Motor neuron (in vitro differentiated cells): ENCODE data around the gene ZNF689. TPM values are rescaled to one million over a fixed set of nuclear protein-coding genes. Genes with fewer than 3 reads are reported as not detected.
A peak's percentile ranks its signal among the peaks of the same experiment; 100 is the strongest.

ENCODE experiments used
- ATAC-seq, 8 experiments: fragments of 200-7000 bp; cut with Tn5 transposase; replicated peaks in 6 of 8; 2 replicates each; pipeline ENCODE4 v1.8.0; 2021; ENCODE audit warnings: mild to moderate bottlenecking in 8 of 8, moderate library complexity in 8 of 8
- H3K27ac ChIP-seq, 2 donors: fragments of 250-450 bp; sonication (Bioruptor Pico); 2 replicates each; pipeline ENCODE4 v1.9.0; 2021; ENCODE audit warnings: antibody characterized with exemption in 2 of 2, mild to moderate bottlenecking in 2 of 2, moderate library complexity in 1 of 2
- H3K4me1 ChIP-seq, 2 donors: fragments of 250-450 bp; sonication (Bioruptor Pico); replicated peaks in 1 of 2; 2 replicates each; pipeline ENCODE4 v1.6.1; 2021; ENCODE audit warnings: antibody characterized with exemption in 2 of 2, mild to moderate bottlenecking in 2 of 2, moderate library complexity in 1 of 2
- H3K4me3 ChIP-seq, 5 donors: fragments of 250-450 bp; sonication (Bioruptor Pico); 2 replicates each; pipeline ENCODE4 v1.9.0; 2021; ENCODE audit warnings: antibody characterized with exemption in 5 of 5, mild to moderate bottlenecking in 5 of 5, moderate library complexity in 4 of 5
- WGBS, 10 experiments: fragments of 450-650 bp; shearing (Covaris generic); methylation state at CpG; one replicate each; pipeline ENCODE4 v1.0.0; 2022; 5-methylcytosine and 5-hydroxymethylcytosine counted together
- in situ Hi-C, 9 experiments: fragments of 400-800 bp; cut with MboI; loops; one replicate each; pipeline ENCODE4 v1.15.0; 2021; ENCODE audit warnings: low sequenced_read_pairs in 9 of 9, low pct_unique_long_range_greater_than_20kb in 2 of 9; ENCODE audit not compliant: unreplicated experiment in 9 of 9
- total RNA-seq, 8 experiments: library from RNA; unstranded; fragments of 300-600 nt; gene quantifications; 2 replicates each; pipeline versions ENCODE4 v1.2.3 to v1.2.4, GENCODE V29; 2022

ZNF689 gene
- total RNA-seq, 8 experiments from 2014 or later, result 6.0 to 18.7 (median 10.1) TPM

DNA sequence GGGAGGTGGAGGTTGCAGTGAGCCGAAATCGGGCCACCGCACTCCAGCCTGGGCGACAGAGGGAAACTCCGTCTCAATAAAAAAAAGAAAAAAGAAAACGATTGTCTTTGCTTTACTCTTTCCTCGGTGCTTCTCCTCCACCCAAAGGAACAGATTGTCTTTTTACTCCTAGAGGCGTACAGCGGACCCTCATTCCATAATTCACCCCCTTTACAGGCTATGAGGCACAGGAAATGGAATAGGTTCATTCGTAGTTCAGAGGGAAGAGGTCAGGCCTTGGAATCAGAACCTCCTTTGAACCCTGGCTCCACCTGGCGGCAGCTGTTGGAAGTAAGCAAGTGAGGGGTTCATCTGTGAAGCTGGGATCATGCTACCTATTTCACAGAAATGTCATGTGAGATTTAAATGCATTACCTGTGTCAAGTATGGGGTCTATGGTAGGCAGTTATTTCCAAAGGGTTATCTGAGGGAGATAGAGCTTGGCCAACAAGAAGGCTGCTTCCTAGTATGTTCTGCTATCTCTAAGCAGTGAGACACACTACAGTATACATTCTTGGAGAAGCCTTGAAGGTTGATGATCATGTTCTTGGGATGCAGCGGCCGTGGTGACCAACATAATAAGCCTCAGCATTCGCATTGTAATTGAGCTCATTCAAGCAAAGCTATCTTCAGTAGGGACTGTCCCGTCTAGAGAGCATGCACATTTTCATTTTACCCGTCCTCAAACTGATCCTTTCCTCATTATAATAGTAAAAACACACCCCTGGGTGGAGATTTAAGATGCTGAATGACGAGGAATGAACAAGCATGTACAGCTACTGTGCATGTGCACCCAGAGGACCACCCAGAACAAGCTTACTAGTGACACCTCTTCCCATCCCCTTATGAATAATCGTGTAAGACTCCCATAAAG lies 18.7 kb upstream of the ZNF689 start:
- peaks cover 3 to 7% of the 10 kb centered on the region in 2 donors for H3K4me1 ChIP-seq
- H3K27ac ChIP-seq, result peak overlapping the region in 1 of 2 donors; percentile 55
- in situ Hi-C loops, result loop anchor here in 5 of 9 experiments (25.0 kb wide), 2 partner anchors 192 to 542 kb away; partner anchors contain the start of genes DCTPP1 (in 5 of the 5), SEPHS2 (in 5 of the 5), PPP4C (in 1 of the 5) and TBX6 (in 1 of the 5)
- peak overlapping the region in 1 of 5 donors; percentile 2 for H3K4me3 ChIP-seq
- peak; percentile 77 to 94 (median 90) for ATAC-seq
- WGBS, 10 experiments, result 0 to 62% (median 22%) methylated on average over 4 to 9 of the region's 18 CpGs; no CpG with 5 or more reads in 4 of the 10 experiments

DNA sequence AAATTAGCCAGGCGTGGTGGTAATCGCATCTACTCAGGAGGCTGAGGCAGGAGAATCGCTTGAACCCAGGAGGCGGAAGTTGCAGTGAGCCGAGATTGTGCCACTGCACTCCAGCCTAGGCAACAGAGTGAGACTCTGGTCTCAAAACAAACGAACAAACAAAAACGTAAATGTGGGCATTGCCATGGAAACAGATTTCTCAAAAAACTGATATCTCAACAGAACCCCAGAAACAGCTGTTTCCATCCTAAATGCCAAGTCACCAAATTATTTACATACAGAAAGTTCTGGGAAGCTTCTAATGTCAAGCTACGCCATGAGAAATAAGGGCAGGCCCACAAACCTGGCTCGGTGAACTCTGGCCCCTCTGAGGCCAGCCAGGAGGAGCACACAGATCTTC lies 16.0 kb upstream of the ZNF689 start:
- ATAC-seq, result no peak
- H3K27ac ChIP-seq, result no peak overlapping the region
- in situ Hi-C loops, result loop anchor here in 5 of 9 experiments (25.0 kb wide), 2 partner anchors 189 to 539 kb away; partner anchors contain the start of genes DCTPP1 (in 5 of the 5), SEPHS2 (in 5 of the 5), PPP4C (in 1 of the 5) and TBX6 (in 1 of the 5)
- WGBS, 10 experiments, result 80 to 100% (median 91%) methylated on average over 1 to 7 of the region's 9 CpGs; no CpG with 5 or more reads in 3 of the 10 experiments
- peaks cover 0 to 11% of the 10 kb centered on the region in 2 donors for H3K4me1 ChIP-seq
- H3K4me3 ChIP-seq, result no peak overlapping the region

DNA sequence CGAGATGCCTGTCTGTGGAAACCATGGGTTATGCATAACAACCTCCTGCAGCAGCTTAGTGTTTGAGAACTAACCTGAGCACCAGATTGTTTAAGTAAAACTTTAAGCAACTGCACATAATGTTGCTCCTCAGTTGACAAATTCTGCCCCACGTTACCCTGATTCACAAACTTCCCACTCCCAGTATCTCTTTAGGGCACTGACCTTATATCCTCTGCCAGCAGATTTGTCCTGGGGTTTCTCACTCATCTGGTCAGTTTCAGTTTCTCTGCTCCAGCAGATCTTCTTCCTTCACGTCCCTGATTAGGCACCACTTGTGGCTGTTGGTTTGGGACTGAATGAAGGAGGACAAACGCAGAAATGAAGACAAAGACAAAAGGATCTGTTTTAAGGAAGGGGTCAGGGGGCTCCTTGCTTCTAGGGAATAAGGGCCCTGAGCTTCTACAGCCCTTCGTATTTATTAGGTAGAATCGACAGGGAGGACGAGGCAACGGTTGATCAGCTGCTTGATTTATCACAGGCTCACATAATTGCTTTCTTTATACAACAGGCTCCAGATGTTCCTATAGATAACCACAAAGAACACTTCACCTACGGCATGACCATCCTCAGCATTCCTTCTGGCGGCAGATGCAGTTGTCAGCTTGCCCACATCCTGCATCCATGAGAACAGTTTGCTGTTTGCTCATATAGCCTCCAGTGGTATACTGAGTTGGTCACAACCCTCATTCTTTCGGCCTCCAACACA lies 13.5 kb upstream of the ZNF689 start:
- peaks cover 6 to 23% of the 10 kb centered on the region in 2 donors for H3K4me1 ChIP-seq
- no peak for ATAC-seq
- WGBS, 10 experiments, result 20 to 96% (median 83%) methylated on average over 1 to 11 of the region's 11 CpGs; no CpG with 5 or more reads in 1 of the 10 experiments
- H3K4me3 ChIP-seq, result no peak overlapping the region
- in situ Hi-C loops, result no loop called here
- no peak overlapping the region for H3K27ac ChIP-seq

DNA sequence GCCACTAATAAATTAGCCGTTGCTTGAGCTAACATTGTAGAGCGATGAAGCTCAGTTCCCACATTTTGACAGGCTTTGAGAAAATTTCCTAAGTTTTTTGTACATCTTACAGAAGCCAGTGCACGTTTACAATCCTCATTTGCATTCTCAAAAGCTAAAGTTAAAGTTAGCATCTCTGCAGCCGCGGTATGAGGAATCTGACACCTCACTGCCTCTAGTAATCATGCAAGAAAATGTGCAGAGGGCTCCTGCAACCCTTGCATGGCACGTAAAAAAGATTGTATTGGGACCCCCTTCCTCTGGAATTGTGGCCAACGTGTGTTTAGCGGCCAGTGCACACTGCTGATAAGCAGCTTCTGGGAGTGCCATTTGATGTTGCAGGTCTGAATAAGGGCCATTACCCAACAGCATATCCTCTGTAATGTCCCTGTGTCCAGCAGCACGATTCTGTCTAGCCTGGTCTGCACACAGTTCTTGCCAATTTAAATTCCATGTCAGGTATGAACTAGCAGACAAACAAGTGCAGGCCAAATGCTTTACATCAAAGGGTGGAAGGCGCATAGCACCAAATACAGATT lies 12.4 kb upstream of the ZNF689 start:
- in situ Hi-C loops, result no loop called here
- 42 to 100% (median 56%) methylated on average over 1 to 10 of the region's 10 CpGs for WGBS, 10 experiments
- Histone ChIP-seq H3K4me3 (no peak overlapping the region), H3K4me1 (peaks cover 6 to 24% of the 10 kb centered on the region in 2 donors), H3K27ac (no peak overlapping the region)
- ATAC-seq, result no peak

DNA sequence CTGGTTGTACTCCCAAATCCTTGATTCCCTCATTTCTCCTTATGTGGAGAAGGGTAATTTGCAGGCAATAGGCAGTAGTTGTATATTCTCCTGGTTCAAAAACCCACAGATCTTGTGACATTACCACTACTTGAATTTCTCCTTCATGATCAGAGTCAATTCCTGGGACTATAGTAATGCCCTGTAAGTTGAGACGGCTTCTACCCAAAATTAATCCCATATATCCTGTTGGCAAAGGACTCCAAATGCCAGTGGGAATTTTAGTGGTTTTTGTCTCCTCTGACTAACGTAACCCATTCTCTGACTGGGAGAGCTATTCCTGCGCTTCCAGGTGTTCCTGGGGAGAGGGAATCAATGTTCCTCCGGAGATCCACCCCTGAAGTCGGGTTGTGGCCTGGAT lies 11.6 kb upstream of the ZNF689 start:
- WGBS, 10 experiments, result 33 to 100% (median 91%) methylated on average over 1 to 4 of the region's 5 CpGs; no CpG with 5 or more reads in 2 of the 10 experiments
- peaks cover 6 to 24% of the 10 kb centered on the region in 2 donors for H3K4me1 ChIP-seq

DNA sequence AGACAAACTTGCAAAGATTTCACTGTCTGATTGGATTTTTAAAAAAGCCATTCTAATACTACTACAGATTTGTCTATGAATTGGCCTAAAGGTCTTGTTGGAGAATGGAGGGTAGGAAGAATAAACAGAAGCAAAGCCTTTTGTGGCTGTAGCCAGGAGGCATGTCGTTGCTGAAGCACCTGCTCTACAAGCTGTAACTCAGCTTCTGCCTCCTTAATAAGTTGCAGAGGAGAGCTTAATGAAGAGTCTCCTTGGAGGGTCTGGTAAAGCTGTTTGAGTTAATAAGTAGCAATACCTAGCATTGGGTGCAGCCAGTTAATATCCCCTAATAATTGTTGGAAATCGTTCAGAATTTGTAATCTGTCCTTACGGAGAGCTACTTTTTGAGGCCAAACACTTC lies 10.0 kb upstream of the ZNF689 start:
- ATAC-seq, result no peak
- Histone ChIP-seq H3K27ac (no peak overlapping the region), H3K4me1 (peaks cover 6 to 24% of the 10 kb centered on the region in 2 donors), H3K4me3 (no peak overlapping the region)
- 33 to 60% (median 50%) methylated on average over 1 to 3 of the region's 3 CpGs; no CpG with 5 or more reads in 3 of the 10 experiments for WGBS, 10 experiments
- in situ Hi-C loops, result no loop called here

More for the DNA sequence above, 11.6 kb upstream of the ZNF689 start:
- Histone ChIP-seq H3K4me3 (no peak overlapping the region), H3K27ac (no peak overlapping the region)
- no peak for ATAC-seq
- in situ Hi-C loops, result no loop called here

DNA sequence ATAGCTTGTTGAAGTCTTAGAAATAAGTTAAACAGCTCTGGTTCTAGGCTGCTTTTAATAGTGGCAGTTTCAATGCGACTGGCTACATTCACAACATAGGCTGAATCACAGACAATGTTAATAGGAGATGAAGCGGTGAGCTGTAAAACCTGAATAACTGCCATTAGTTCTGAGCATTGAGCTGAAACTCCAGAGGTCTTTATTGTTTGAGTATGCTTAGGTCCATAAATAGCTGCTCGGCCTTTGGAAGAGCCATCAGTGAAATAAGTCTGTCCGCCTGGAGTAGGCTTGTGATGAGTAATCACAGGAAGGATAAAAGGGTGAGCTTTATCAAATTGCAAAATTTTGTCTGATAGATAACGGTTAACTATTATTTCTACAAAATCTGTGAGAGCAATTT lies 9.4 kb upstream of the ZNF689 start:
- WGBS, 10 experiments, result 18 to 93% (median 61%) methylated on average over 2 to 4 of the region's 5 CpGs; no CpG with 5 or more reads in 1 of the 10 experiments
- Histone ChIP-seq H3K4me1 (peaks cover 6 to 24% of the 10 kb centered on the region in 2 donors), H3K27ac (no peak overlapping the region), H3K4me3 (no peak overlapping the region)
- in situ Hi-C loops, result no loop called here
- peak in 4 of 8 experiments; percentile 45 to 72 (median 62) for ATAC-seq

DNA sequence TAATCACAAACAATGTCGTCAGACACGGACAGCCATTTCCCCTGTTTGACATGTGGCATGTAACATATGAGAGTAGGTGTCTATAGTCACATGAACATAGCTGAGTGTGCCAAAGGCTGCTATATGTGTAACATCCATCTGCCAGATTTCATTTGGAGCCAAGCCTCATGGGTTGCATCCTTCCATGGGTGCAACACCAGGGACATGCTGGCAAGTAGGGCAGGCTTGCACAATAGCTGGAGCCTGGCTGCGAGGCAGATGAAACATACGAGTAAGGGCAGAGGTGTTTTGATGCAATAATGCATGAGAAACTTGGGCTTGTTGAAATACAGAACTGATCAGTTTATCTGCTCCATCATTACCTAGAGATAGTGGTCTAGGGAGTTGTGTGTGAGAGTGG lies 9.0 kb upstream of the ZNF689 start:
- peak in 4 of 8 experiments; percentile 15 to 39 (median 26) for ATAC-seq
- Histone ChIP-seq H3K4me3 (no peak overlapping the region), H3K27ac (no peak overlapping the region), H3K4me1 (peaks cover 6 to 24% of the 10 kb centered on the region in 2 donors)
- WGBS, 10 experiments, result 9 to 94% (median 54%) methylated on average over 2 to 4 of the region's 4 CpGs; no CpG with 5 or more reads in 2 of the 10 experiments
- in situ Hi-C loops, result no loop called here

DNA sequence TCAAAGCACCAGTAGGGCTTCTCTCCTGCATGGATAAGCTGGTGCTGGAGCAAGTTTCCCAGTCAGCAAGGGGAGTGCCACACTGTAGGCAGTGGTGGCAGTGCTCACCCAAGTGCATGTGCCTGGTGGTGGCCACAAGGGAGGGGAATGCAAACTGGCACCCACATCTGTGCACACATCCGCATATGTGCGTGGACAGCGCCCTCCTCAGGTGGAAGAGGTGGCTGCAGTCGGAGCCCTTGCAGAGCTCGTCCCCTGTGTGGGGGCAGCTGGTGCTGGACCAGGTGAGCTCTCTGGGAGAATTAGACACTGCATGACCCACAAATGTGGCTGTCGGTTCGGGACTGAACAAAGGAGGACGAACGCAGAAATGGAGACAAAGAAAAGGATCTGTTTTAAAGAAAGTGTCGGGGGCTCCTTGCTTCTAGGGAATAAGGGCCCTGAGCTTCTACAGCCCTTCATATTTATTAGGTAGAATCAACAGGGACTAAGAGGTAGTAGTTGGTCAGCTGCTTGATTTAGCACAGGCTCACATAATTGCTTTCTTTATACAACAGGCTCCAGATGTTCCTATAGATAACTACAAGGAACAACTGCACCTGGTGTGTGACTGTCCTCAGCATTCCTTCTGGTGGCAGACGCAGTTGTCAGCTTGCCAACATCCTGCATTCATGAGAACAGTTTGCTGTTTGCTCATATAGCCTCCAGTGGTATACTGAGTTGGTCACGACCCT lies 5.3 kb upstream of the ZNF689 start:
- in situ Hi-C loops, result no loop called here
- Histone ChIP-seq H3K4me1 (peaks cover 6 to 16% of the 10 kb centered on the region in 2 donors), H3K4me3 (no peak overlapping the region), H3K27ac (no peak overlapping the region)
- WGBS, 10 experiments, result 0 to 80% (median 48%) methylated on average over 1 to 6 of the region's 12 CpGs; no CpG with 5 or more reads in 2 of the 10 experiments
- peak; percentile 14 to 71 (median 34) for ATAC-seq

DNA sequence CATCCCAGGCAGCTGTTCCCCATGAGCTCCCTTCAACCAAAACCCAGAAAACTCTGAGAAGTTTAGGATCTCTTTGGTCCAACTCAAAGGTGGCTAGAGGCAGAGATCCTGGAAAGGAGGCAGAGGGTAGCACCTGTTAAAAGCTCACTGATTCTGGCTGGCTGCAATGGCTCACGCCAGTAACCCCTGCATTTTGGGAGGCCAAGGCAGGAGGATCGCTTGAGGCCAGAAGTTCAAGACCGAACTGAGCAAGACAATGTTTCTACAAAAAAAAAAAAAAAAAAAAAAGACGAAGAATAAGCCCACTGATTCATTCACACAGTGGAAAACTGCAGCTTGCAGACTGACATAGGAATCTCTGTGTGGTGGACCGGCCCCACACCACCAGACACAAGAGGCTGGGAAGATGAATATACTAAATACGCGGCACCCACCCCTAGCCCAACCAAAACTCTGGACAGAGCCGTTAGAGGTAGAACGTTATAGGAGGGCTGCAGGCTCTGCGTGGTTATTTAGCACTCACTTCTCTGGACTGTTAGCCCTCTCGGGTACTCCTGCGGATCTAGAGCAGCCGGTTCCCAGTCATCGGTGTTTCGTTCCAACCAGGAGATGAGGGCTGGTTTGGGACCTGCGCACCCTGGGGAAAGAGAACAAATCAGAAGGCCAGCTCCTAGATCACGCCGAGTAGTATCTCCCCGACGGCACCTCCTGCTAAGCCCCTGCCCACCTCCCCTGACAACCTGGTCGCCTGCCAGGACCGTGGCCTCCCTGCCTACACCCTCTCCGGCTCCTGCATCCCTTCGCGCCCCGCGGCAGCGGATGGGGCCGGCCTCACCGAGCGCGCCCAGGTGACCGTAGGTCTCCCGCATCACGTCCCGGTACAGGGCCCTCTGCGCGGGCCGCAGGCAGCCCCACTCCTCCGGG lies 925 bp downstream of the ZNF689 start:
- peaks cover 4 to 7% of the 10 kb centered on the region in 2 donors for H3K4me1 ChIP-seq
- in situ Hi-C loops, result no loop called here
- peak overlapping the region; percentile 65 to 86 (median 72) for H3K4me3 ChIP-seq
- peak; percentile 42 to 64 (median 54) for ATAC-seq
- WGBS, 10 experiments, result 0 to 70% (median 41%) methylated on average over 2 to 22 of the region's 40 CpGs; no CpG with 5 or more reads in 3 of the 10 experiments
- peak overlapping the region; percentile 96 for H3K27ac ChIP-seq

DNA sequence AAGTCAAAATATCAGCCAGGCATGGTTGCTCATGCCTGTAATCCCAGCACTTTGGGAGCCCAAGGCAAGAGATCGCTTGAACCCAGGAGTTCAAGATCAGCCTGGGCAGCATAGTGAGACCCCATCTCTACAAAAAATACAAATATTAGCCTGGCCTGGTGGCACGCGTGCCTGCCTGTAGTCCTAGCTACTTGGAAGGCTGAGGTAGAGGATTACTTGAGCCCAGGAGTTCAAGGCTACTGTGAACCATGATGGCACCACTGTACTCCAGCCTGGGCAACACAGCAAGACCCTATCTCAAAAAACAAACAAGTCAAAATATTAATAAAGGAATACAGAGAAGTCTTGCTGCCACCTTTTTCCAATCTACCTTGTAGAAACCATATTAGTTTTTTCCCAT lies 4.2 kb downstream of the ZNF689 start:
- 80 to 100% (median 100%) methylated on average over 1 to 3 of the region's 3 CpGs; no CpG with 5 or more reads in 5 of the 10 experiments for WGBS, 10 experiments
- H3K4me3 ChIP-seq, result no peak overlapping the region
- in situ Hi-C loops, result no loop called here
- H3K27ac ChIP-seq, result no peak overlapping the region
- ATAC-seq, result no peak
- H3K4me1 ChIP-seq, result peaks cover 4 to 7% of the 10 kb centered on the region in 2 donors
